Midbrain (tissue), 1 donor: ENCODE measurements around the gene HS2ST1.
"Not testable (repeated sequence)": the region's sequence is repeated elsewhere in the genome, so short reads cannot be mapped to it uniquely, and the experiment has no call there.

ENCODE experiments used
- DNase-seq: peaks from one replicate; lab custom pipeline; 2025; lab: John Stamatoyannopoulos, UW

HS2ST1 gene

DNA sequence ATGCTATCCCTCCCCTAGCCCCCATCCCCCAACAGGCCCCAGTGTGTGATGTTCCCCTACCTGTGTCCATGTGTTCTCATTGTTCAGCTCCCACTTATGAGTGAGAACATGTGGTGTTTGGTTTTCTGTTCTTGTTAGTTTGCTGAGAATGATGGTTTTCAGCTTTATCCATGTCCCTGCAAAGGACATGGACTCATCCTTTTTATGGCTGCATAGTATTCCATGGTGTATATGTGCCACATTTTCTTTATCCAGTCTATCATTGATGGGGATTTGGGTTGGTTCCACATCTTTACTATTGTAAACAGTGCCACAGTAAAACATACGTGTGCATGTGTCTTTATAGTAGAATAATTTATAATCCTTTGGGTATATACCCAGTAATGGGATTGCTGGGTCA, 152.3 kb downstream of the HS2ST1 start:
- not testable (repeated sequence) for DNase-seq

DNA sequence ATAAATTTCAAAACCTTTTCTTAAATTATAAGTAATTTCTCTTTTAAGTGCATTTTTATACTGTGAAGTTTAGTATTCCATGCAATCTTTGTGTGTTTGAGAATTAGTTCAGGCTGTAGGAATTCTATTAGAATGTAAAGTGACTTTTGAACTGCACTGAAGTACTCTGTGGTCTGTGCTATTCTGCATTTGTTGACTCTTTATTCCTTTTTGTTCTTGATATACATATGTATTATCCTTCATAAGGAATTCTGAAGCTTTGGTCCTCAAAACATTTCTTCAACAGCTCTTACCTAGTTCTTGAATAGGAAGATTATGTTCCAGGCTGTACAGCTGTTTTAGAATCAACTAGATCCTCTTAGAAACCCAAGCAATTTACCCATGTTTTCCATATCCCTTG, 158.0 kb downstream of the HS2ST1 start:
- no peak for DNase-seq

- no peak for DNase-seq
Measured at GRCh38 chr1:87072904-87073303, 158.5 kb downstream of the HS2ST1 start.

- DNase-seq, result no peak
Measured at GRCh38 chr1:87074001-87074795, 159.8 kb downstream of the HS2ST1 start.

DNA sequence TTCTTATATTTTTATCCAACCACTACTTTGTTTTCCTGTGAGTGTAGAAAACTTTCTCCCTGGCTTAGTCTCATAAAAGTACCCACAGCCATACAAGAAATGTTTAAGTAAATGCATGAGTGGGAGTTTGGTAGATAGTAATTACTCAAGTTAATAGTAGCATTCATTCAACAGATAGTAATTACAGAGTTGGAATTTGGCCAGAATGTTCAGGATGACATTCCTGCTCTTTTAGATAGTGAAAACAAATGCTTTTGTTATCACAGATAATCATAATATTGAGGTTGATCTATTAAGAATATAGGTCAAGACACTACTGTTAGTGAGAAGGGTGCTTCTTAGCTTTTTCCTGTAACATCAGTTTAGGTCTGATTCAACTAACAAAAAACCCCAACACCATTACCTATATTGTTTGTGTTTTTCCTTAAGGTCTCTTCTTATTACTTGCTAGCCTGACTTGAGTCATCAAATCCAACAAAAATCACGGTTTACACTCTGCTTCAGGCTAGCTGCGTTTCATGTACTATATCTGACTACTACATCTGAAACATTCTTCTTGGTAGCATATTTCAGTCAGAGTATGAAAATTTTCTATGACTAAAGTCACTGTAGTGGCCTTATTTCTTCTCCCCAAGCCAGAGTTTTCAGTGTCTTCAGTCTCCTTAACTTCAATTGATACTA, 163.7 kb downstream of the HS2ST1 start:
- no peak for DNase-seq

DNA sequence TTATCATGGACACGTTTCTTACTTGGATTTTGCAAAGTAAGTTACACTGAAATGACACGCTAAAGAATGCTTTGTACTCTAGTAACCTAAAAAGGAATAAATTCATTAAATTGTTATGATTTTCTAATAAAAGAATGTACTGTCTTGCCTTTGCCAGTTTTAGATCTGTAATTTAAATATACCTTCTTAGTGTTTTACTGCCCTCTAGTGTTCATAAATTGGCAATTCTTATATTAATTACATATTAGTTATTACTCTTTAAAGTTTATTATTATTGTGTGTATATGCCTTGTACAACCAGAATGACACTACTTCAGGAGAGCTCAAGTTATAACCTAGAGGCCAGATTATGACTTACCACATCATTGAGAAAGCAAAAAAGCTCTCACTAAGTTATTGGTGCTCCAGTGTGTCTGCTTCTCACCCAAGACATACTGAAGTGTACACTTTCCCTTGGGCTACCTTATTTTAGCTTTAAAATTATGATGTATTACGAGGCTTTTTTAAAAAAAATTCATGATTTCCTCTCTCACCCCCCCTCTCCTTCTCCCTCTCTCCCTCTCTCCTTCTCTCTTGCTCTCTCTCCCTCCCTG, 169.9 kb downstream of the HS2ST1 start:
- peak; percentile 43 for DNase-seq

GRCh38 chr1:87086120-87086519, 171.7 kb downstream of the HS2ST1 start:
- DNase-seq, result no peak

DNA sequence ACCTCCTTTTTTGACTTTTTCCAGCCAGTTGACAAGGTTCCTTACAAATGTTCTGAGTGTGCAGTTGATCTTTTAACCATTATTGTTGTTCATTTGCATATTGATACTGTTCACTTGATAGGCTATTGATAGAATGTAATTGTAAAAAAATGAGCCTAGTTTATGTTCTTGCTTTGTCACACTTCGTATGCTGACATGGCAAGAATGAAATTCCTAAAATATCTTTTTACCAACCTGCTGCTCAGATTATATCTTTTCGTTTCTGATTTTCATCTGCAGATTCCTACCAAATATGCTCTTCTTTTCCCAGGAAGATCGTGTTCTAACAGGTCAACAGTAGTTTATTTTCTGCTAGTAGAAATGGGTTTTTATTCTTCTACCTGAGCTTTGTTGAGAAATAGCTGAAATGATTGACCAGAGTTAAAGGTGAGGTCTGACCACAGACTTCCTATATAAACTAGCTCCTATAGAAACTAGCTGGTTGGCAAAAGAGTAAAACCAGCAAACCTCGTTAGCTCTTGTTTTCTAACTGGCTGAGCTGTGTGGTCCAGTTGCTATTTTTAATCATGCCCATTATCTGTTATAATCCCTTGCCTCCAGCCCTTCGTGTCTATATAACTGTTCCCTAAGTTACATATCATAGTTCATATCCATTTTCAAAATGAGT, 174.8 kb downstream of the HS2ST1 start:
- DNase-seq, result no peak

GRCh38 chr1:87089823-87090222, 175.4 kb downstream of the HS2ST1 start:
- no peak for DNase-seq

DNA sequence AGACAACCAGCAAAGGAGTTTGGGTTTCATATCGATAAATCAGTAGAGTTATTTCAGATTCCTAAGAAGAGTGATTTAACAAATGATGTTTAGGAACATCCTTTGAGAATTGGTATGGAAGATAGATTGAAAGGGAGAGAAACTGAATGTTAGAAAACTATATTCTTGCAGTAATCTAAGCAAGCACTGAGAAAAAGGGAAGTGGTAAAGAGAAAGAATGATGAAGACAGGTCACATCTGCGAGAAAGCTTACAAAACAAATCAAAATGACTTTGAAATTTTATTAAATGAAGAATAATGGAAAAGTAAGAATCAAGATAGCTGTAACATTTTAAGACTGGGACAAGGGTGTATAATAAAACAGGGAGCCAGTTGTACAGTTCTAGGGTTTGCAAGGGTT, 177.0 kb downstream of the HS2ST1 start:
- no peak for DNase-seq

- no peak for DNase-seq
Measured at GRCh38 chr1:87092846-87093245, 178.4 kb downstream of the HS2ST1 start.

GRCh38 chr1:87093286-87093685, 178.9 kb downstream of the HS2ST1 start:
- DNase-seq, result no peak

DNA sequence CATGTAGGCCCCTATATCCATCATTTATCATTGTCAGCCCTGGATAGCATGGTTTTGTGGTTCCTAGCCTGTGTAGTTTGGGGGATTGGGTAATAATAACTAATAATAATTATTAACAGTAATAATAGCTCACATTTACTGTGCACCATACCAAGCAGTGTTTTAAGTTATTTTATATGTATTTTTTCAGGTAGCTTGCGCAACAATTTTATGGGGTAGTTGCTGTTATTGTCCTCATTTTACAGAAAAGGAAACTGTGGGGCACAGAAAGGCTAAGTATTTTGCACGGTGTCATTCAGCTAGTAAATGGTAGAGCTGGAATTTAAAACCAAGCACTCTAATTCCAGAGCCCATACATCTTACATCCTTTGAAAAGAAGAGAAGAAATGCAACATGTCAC, 179.8 kb downstream of the HS2ST1 start:
- no peak for DNase-seq

- DNase-seq, result no peak
Measured at GRCh38 chr1:87100271-87100670, 185.8 kb downstream of the HS2ST1 start.

- DNase-seq, result no peak
Measured at GRCh38 chr1:87103074-87103473, 188.6 kb downstream of the HS2ST1 start.

DNA sequence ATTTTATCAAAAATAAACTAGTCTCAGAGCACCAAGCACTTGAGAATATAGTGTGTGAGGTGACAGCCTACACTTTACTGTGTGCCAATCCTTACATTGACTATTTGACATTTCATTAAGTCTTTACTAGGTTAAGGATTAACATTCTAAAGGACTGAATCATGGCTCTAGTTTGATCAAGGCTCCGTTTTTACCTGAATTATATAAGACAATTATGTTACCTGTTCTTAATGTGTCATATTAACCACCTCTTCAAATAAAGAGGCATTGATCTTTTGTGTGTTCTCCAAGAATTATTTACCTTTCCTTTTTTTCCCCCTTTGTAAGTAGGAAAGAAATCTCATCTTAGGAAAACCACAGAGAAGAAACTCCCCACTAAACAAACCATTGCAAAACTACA, 189.7 kb downstream of the HS2ST1 start:
- no peak for DNase-seq

DNA sequence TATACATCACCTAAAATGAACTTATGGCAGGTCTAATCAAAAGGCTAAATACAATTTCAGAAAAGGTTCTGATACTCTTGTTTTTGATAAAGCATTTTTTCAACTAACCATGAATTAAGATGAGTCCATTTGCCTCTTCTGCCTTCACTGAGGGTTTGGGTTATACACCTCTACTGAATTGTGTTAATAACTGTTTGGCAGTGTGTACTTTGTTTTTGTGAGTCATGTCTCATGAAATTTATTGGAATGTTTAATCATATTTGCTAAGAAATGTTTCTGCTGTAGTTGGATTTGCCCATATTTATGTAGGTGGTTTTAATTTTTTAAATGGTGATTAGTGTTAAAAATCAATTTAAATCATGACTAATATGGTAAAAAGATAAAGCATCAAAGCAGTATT, 190.5 kb downstream of the HS2ST1 start:
- DNase-seq, result no peak

DNA sequence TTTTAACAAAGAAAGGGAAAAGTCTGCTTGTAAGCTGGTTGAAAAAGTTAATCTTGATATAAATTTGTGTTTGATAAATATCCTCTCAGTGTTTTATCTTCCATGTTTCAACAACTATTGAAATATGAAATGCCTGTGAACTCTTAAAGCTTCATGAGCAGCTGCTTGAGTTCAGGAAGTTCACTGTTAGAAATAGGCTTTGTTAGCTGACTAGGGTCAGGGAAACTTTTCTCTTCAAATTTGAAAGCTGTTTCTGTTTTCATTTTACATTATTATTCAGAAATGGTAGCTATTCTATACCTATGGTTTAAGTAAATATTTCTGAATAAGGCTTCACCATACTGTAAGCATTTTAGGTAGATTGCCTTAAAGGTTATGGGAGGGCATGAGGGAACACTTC, 191.7 kb downstream of the HS2ST1 start:
- DNase-seq, result no peak

- no peak for DNase-seq
Measured at GRCh38 chr1:87106867-87107266, 192.4 kb downstream of the HS2ST1 start.

GRCh38 chr1:87108228-87108627, 193.8 kb downstream of the HS2ST1 start:
- no peak for DNase-seq

DNA sequence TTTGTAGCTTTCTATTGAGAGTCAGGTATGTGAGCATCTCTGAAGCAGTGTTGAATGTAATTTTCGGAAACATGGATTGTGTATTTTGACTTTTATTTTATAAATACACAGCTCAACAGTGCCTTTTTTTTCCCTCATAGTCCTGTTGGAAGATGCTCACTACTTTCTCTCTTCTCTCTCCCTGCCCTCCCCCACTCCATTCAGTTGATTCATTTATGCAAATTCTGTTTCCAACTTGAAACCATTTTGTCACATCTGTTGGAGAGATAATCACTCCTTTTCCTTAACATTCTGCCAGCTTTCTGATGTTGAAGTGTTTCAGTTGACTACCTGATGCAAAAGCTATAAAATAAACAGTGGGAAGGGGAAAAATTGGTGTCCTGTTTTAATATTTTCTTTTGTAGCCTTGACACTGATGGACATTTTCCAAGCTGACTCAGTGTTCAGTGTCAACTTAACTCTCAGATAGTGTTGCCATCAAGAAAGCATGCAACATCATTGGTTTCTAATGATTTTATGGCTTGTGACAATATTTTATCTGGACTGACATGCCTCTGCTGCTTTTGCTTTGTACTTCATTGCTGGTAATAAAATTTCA, 194.5 kb downstream of the HS2ST1 start:
- DNase-seq, result peak; percentile 16

DNA sequence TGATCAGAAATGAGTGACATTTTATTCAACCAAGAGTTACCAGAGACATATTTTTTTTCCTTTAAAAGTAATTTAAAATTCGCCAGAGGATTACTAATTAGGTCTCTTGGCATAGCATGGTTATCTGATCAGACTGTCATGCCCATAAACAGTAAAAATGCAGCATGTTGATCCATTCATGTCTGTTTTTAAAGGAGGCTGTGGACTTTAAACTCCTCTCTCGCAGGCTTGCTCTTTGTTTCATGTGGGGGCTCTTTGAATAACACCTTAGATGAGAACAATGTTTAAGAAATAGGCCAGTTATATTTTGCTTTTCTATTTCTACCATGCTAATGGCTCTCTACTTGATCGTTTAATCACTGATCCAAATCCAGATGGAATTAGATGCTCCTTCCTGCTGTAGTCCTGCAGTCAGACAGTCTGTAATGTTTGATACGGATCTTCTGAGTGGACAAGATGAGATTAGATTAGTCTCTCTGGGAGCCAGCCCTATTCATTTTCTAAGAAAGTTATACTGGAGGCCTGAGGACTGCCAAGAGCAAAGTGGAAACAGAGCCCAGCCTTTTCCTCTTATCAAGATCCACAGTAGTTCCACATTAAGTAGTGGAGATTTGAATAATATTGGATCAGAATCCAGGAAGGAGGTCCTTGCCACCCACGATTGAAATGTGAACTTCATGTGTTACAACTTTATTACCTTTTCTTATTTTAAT, 197.4 kb downstream of the HS2ST1 start:
- DNase-seq, result no peak
